Esophagus squamous epithelium (tissue), 4 donors: ENCODE measurements around the gene LRRC74B.

Source experiments
- CTCF ChIP-seq, 6 experiments: fragments of 450-650 bp in 4 of 6; fragments of 200-600 bp in 2 of 6; sonication (generic) in 2 of 6; IDR thresholded peaks; one replicate each; pipeline ENCODE4 v1.5.1; 2016 to 2019; ENCODE audit warnings: antibody characterized with exemption in 6 of 6, mild to moderate bottlenecking in 4 of 6, moderate library complexity in 4 of 6
- POLR2A ChIP-seq, 4 donors: fragments of 450-650 bp; IDR thresholded peaks; one replicate each; pipeline ENCODE4 v1.6.1; 2017; ENCODE audit warnings: antibody characterized with exemption in 4 of 4, mild to moderate bottlenecking in 4 of 4, moderate library complexity in 3 of 4

- no peak for TF ChIP-seq POLR2A (IDR thresholded peaks at IDR 0.05)
- TF ChIP-seq CTCF (IDR thresholded peaks at IDR 0.05), result no peak
These were observed 17.2 kb upstream of the LRRC74B start for GRCh38 chr22:21028277-21029251.
